ENCODE measurements around the gene ADGRG4. TPM values are rescaled to one million over a fixed set of nuclear protein-coding genes. Genes with fewer than 3 reads are reported as not detected.

ADGRG4 gene
- total and polyA plus RNA-seq, 3 experiments from 2014 or later, result not detected

GRCh38 chrX:136310411-136310810 lies 9.6 kb downstream of the ADGRG4 start:
- H3K9me3 Mint-ChIP-seq, result no peaks in the 10 kb centered on the region
- H3K4me1 ChIP-seq (ENCODE audit: insufficient read depth, low read length), result no peaks in the 10 kb centered on the region
- no peaks in the 10 kb centered on the region for H3K27me3 ChIP-seq (ENCODE audit: insufficient read depth, low read length, poor library complexity, severe bottlenecking)
- H3K36me3 Mint-ChIP-seq, result no peaks in the 10 kb centered on the region
- no peak overlapping the region for H3K4me3 Mint-ChIP-seq
- POLR2A ChIA-PET, result no interaction called here
- H3K4me3 ChIP-seq (ENCODE audit: low read length), result no peak overlapping the region
- no peaks in the 10 kb centered on the region for H3K4me1 Mint-ChIP-seq
- H3K27ac ChIP-seq (ENCODE audit: low read depth, low read length), result no peak overlapping the region
- no peak for DNase-seq
- peaks cover 6 to 13% of the 10 kb centered on the region in 2 donors for H3K27me3 Mint-ChIP-seq
- H3K9me3 ChIP-seq (ENCODE audit: low read length), result no peaks in the 10 kb centered on the region
- H3K27ac Mint-ChIP-seq, result no peak overlapping the region
- CTCF ChIA-PET, result no interaction called here
- H3K36me3 ChIP-seq (ENCODE audit: insufficient read depth, low read length), result no peaks in the 10 kb centered on the region

- Histone ChIP-seq H3K4me3 (ENCODE audit: low read length) (no peak overlapping the region), H3K36me3 (ENCODE audit: insufficient read depth, low read length) (no peaks in the 10 kb centered on the region), H3K27ac (ENCODE audit: low read depth, low read length) (no peak overlapping the region), H3K27me3 (ENCODE audit: insufficient read depth, low read length, poor library complexity, severe bottlenecking) (no peaks in the 10 kb centered on the region), H3K9me3 (ENCODE audit: low read length) (no peaks in the 10 kb centered on the region), H3K4me1 (ENCODE audit: insufficient read depth, low read length) (no peaks in the 10 kb centered on the region)
- Mint-ChIP-seq H3K4me3 (no peak overlapping the region), H3K27ac (no peak overlapping the region), H3K4me1 (no peaks in the 10 kb centered on the region), H3K36me3 (no peaks in the 10 kb centered on the region), H3K27me3 (peaks cover 0 to 7% of the 10 kb centered on the region in 2 donors), H3K9me3 (no peaks in the 10 kb centered on the region)
- DNase-seq, result no peak
- CTCF ChIA-PET, result no interaction called here
- POLR2A ChIA-PET, result no interaction called here
These were observed 17.4 kb downstream of the ADGRG4 start for GRCh38 chrX:136318156-136318555.

DNA sequence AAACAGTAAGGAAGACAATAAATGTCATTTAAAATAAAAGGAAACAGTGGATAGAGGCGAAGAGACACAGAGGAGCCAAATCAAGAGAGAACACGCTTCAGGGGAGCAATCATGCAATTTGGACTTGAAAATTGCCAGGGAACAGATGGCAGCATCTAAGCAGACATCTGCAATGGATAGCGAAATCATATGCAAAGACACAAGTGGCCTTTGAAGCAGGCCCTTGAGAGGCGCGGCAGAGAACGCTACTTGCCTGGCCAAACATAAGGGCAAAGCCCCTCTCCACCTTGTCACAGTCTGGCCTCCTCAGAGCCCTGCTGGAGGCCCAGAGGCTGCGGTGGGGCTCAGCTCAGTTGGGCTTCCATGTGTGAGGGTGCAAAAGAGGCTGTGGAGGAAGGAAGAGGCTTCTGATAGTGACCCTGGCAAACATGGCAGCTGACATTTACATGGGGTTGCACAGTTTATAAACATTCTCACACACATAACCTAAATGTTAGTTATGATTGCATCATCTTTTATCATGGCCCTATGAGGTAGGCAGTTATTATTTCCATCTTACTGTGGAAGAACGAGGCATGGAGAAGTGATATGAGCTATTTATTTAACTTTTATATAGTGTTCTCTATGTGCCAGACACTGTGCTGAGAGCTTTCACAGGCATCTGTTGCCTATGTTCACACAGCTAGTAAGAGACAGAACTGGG lies 18.3 kb downstream of the ADGRG4 start:
- DNase-seq, result no peak
- Histone ChIP-seq H3K27ac (ENCODE audit: low read depth, low read length) (no peak overlapping the region), H3K4me3 (ENCODE audit: low read length) (no peak overlapping the region), H3K4me1 (ENCODE audit: insufficient read depth, low read length) (no peaks in the 10 kb centered on the region), H3K9me3 (ENCODE audit: low read length) (no peaks in the 10 kb centered on the region), H3K27me3 (ENCODE audit: insufficient read depth, low read length, poor library complexity, severe bottlenecking) (no peaks in the 10 kb centered on the region), H3K36me3 (ENCODE audit: insufficient read depth, low read length) (no peaks in the 10 kb centered on the region)
- ChIA-PET POLR2A (no interaction called here), CTCF (no interaction called here)
- Mint-ChIP-seq H3K27me3 (peaks cover 0 to 7% of the 10 kb centered on the region in 2 donors), H3K9me3 (no peaks in the 10 kb centered on the region), H3K36me3 (no peaks in the 10 kb centered on the region), H3K4me1 (no peaks in the 10 kb centered on the region), H3K4me3 (no peak overlapping the region), H3K27ac (no peak overlapping the region)

DNA sequence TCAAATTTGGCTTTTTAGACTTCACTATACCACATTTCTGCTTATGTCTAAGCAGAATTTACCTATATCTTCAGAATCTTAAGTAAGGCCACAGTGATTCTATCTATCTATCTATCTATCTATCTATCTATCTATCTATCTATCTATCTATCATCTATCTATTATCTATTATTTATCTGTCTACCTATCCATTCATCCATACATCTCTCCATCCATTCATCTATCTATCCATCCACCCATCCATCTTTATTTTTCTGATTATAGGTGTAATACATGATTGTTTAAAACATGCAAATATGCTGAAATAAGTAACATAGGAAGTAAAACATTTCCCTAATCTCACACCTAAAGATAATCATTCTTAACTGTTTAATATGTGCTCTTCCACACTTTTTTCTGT lies 18.8 kb downstream of the ADGRG4 start:
- ChIA-PET POLR2A (no interaction called here), CTCF (no interaction called here)
- H3K36me3 Mint-ChIP-seq, result no peaks in the 10 kb centered on the region

GRCh38 chrX:136321532-136321931 lies 20.8 kb downstream of the ADGRG4 start:
- no peak for DNase-seq
- ChIA-PET CTCF (no interaction called here), POLR2A (no interaction called here)
- no peak overlapping the region for H3K27ac Mint-ChIP-seq
- no peak overlapping the region for H3K4me3 Mint-ChIP-seq
- H3K27me3 ChIP-seq (ENCODE audit: insufficient read depth, low read length, poor library complexity, severe bottlenecking), result no peaks in the 10 kb centered on the region
- no peaks in the 10 kb centered on the region for H3K36me3 Mint-ChIP-seq
- H3K36me3 ChIP-seq (ENCODE audit: insufficient read depth, low read length), result no peaks in the 10 kb centered on the region
- peaks cover 0 to 12% of the 10 kb centered on the region in 2 donors for H3K27me3 Mint-ChIP-seq
- H3K4me1 Mint-ChIP-seq, result no peaks in the 10 kb centered on the region
- H3K27ac ChIP-seq (ENCODE audit: low read depth, low read length), result no peak overlapping the region
- no peak overlapping the region for H3K4me3 ChIP-seq (ENCODE audit: low read length)
- no peaks in the 10 kb centered on the region for H3K9me3 ChIP-seq (ENCODE audit: low read length)
- H3K4me1 ChIP-seq (ENCODE audit: insufficient read depth, low read length), result no peaks in the 10 kb centered on the region
- H3K9me3 Mint-ChIP-seq, result no peaks in the 10 kb centered on the region

More for the DNA sequence above, 18.8 kb downstream of the ADGRG4 start:
- no peaks in the 10 kb centered on the region for H3K9me3 ChIP-seq (ENCODE audit: low read length)
- no peaks in the 10 kb centered on the region for H3K4me1 ChIP-seq (ENCODE audit: insufficient read depth, low read length)
- Mint-ChIP-seq H3K9me3 (no peaks in the 10 kb centered on the region), H3K27me3 (peaks cover 0 to 10% of the 10 kb centered on the region in 2 donors), H3K4me1 (no peaks in the 10 kb centered on the region), H3K4me3 (no peak overlapping the region), H3K27ac (no peak overlapping the region)
- H3K36me3 ChIP-seq (ENCODE audit: insufficient read depth, low read length), result no peaks in the 10 kb centered on the region
- no peak overlapping the region for H3K27ac ChIP-seq (ENCODE audit: low read depth, low read length)
- H3K4me3 ChIP-seq (ENCODE audit: low read length), result no peak overlapping the region
- H3K27me3 ChIP-seq (ENCODE audit: insufficient read depth, low read length, poor library complexity, severe bottlenecking), result no peaks in the 10 kb centered on the region
- no peak for DNase-seq

DNA sequence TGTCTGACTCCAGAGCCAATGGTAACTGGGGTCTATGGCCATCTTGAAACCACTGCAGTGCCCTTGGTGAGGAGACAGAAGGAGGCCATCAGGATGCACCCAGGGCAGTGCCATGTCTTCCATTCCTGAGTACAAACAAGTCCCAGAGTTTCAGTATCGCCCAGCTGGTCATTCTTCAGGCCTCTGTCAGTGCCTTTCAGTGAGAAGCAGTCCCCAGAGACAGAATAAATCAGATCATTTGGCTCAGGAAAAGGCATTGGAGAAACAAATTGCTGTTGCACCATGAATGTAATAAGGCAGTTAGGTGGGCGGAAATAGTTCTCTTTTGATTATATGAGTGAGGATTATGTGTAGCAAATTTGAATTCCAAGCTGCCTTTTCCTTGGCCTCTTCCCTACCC lies 21.3 kb downstream of the ADGRG4 start:
- Mint-ChIP-seq H3K4me1 (no peaks in the 10 kb centered on the region), H3K27me3 (peaks cover 0 to 12% of the 10 kb centered on the region in 2 donors), H3K9me3 (no peaks in the 10 kb centered on the region), H3K27ac (no peak overlapping the region), H3K4me3 (no peak overlapping the region), H3K36me3 (no peaks in the 10 kb centered on the region)
- ChIA-PET POLR2A (no interaction called here), CTCF (no interaction called here)
- Histone ChIP-seq H3K27ac (ENCODE audit: low read depth, low read length) (no peak overlapping the region), H3K27me3 (ENCODE audit: insufficient read depth, low read length, poor library complexity, severe bottlenecking) (no peaks in the 10 kb centered on the region), H3K4me3 (ENCODE audit: low read length) (no peak overlapping the region), H3K36me3 (ENCODE audit: insufficient read depth, low read length) (no peaks in the 10 kb centered on the region), H3K4me1 (ENCODE audit: insufficient read depth, low read length) (no peaks in the 10 kb centered on the region), H3K9me3 (ENCODE audit: low read length) (no peaks in the 10 kb centered on the region)
- no peak for DNase-seq

DNA sequence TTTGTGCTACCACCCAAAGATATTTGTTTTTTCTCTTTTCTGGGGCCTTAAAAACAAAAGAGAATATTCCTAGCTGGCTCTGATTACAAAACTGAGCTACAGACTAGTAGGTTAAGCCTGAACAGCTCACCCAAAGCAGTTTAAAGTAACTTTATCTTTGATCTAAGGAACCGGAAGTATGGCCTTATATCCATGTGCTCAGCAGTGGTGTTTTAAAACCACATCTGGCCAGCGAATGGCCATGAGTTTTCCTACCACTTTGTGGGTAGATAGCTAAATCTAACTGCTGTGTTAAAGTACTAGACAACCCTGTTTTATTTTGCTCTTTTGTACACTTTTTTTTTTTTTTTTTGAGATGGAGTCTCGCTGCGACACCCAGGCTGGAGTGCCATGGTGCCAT lies 24.6 kb downstream of the ADGRG4 start:
- Histone ChIP-seq H3K27ac (ENCODE audit: low read depth, low read length) (no peak overlapping the region), H3K4me1 (ENCODE audit: insufficient read depth, low read length) (no peaks in the 10 kb centered on the region), H3K27me3 (ENCODE audit: insufficient read depth, low read length, poor library complexity, severe bottlenecking) (no peaks in the 10 kb centered on the region), H3K4me3 (ENCODE audit: low read length) (no peak overlapping the region), H3K36me3 (ENCODE audit: insufficient read depth, low read length) (no peaks in the 10 kb centered on the region), H3K9me3 (ENCODE audit: low read length) (no peaks in the 10 kb centered on the region)
- DNase-seq, result no peak
- no peak overlapping the region for H3K4me3 Mint-ChIP-seq
- no peaks in the 10 kb centered on the region for H3K9me3 Mint-ChIP-seq
- ChIA-PET POLR2A (no interaction called here), CTCF (no interaction called here)
- H3K4me1 Mint-ChIP-seq, result no peaks in the 10 kb centered on the region
- H3K27me3 Mint-ChIP-seq, result peaks cover 0 to 9% of the 10 kb centered on the region in 2 donors
- no peaks in the 10 kb centered on the region for H3K36me3 Mint-ChIP-seq
- no peak overlapping the region for H3K27ac Mint-ChIP-seq

- Histone ChIP-seq H3K27ac (ENCODE audit: low read depth, low read length) (no peak overlapping the region), H3K4me3 (ENCODE audit: low read length) (no peak overlapping the region), H3K4me1 (ENCODE audit: insufficient read depth, low read length) (no peaks in the 10 kb centered on the region), H3K9me3 (ENCODE audit: low read length) (no peaks in the 10 kb centered on the region), H3K36me3 (ENCODE audit: insufficient read depth, low read length) (no peaks in the 10 kb centered on the region), H3K27me3 (ENCODE audit: insufficient read depth, low read length, poor library complexity, severe bottlenecking) (no peaks in the 10 kb centered on the region)
- Mint-ChIP-seq H3K27me3 (peaks cover 0 to 5% of the 10 kb centered on the region in 2 donors), H3K27ac (peak overlapping the region in 1 of 8 donors; percentile 64), H3K4me3 (no peak overlapping the region), H3K4me1 (no peaks in the 10 kb centered on the region), H3K36me3 (no peaks in the 10 kb centered on the region), H3K9me3 (no peaks in the 10 kb centered on the region)
- ChIA-PET CTCF (no interaction called here), POLR2A (no interaction called here)
- no peak for DNase-seq
These were observed 28.2 kb downstream of the ADGRG4 start for GRCh38 chrX:136328933-136329332.
